ENCODE measurements around the gene DOCK2. TPM values are rescaled to one million over a fixed set of nuclear protein-coding genes. Genes with fewer than 3 reads are reported as not detected.
"Not testable (repeated sequence)": the region's sequence is repeated elsewhere in the genome, so short reads cannot be mapped to it uniquely, and the experiment has no call there.

Gene DOCK2
- total RNA-seq, 1 donor from 2014 or later, result 206 TPM

GRCh38 chr5:169796731-169797130, 159.7 kb downstream of the DOCK2 start:
- peaks cover 26% of the 10 kb centered on the region for H3K4me1 Mint-ChIP-seq
- peak overlapping the region; percentile 77 for H3K27ac Mint-ChIP-seq
- no peaks in the 10 kb centered on the region for H3K9me3 Mint-ChIP-seq
- intact Hi-C loops (cut with micrococcal nuclease), result loop anchor here (1.0 kb wide), 1 partner anchor 9 kb away; no protein-coding TSS in a partner anchor
- no peaks in the 10 kb centered on the region for H3K27me3 Mint-ChIP-seq
- no peak for DNase-seq
- peaks cover 58% of the 10 kb centered on the region for H3K36me3 Mint-ChIP-seq (ENCODE audit: low read depth)
- peak overlapping the region; percentile 24 for H3K4me3 Mint-ChIP-seq

- Mint-ChIP-seq H3K36me3 (ENCODE audit: low read depth) (peaks cover 56% of the 10 kb centered on the region), H3K27ac (no peak overlapping the region), H3K27me3 (no peaks in the 10 kb centered on the region), H3K4me1 (peaks cover 28% of the 10 kb centered on the region), H3K4me3 (no peak overlapping the region), H3K9me3 (no peaks in the 10 kb centered on the region)
- intact Hi-C loops (cut with micrococcal nuclease), result loop anchor here (1.0 kb wide), 1 partner anchor 8 kb away; no protein-coding TSS in a partner anchor
- no peak for DNase-seq
These were observed 160.5 kb downstream of the DOCK2 start for GRCh38 chr5:169797577-169797976.

GRCh38 chr5:169798438-169798837, 161.4 kb downstream of the DOCK2 start:
- no peaks in the 10 kb centered on the region for H3K27me3 Mint-ChIP-seq
- peak overlapping the region; percentile 39 for H3K27ac Mint-ChIP-seq
- no peak for DNase-seq
- intact Hi-C loops (cut with micrococcal nuclease), result no loop called here
- peaks cover 58% of the 10 kb centered on the region for H3K36me3 Mint-ChIP-seq (ENCODE audit: low read depth)
- no peaks in the 10 kb centered on the region for H3K9me3 Mint-ChIP-seq
- H3K4me3 Mint-ChIP-seq, result no peak overlapping the region
- peaks cover 32% of the 10 kb centered on the region for H3K4me1 Mint-ChIP-seq

- H3K36me3 Mint-ChIP-seq (ENCODE audit: low read depth), result peaks cover 58% of the 10 kb centered on the region
- peaks cover 39% of the 10 kb centered on the region for H3K4me1 Mint-ChIP-seq
- no peak for DNase-seq
- H3K27me3 Mint-ChIP-seq, result no peaks in the 10 kb centered on the region
- H3K4me3 Mint-ChIP-seq, result no peak overlapping the region
- intact Hi-C loops (cut with micrococcal nuclease), result no loop called here
- no peak overlapping the region for H3K27ac Mint-ChIP-seq
- H3K9me3 Mint-ChIP-seq, result no peaks in the 10 kb centered on the region
These were observed 162.0 kb downstream of the DOCK2 start for GRCh38 chr5:169798906-169799660.

- Mint-ChIP-seq H3K4me3 (no peak overlapping the region), H3K27me3 (no peaks in the 10 kb centered on the region), H3K4me1 (peaks cover 49% of the 10 kb centered on the region), H3K27ac (peak overlapping the region; percentile 76), H3K36me3 (ENCODE audit: low read depth) (peaks cover 70% of the 10 kb centered on the region), H3K9me3 (no peaks in the 10 kb centered on the region)
- intact Hi-C loops (cut with micrococcal nuclease), result no loop called here
- DNase-seq, result no peak
These were observed 164.3 kb downstream of the DOCK2 start for GRCh38 chr5:169801324-169801777.

GRCh38 chr5:169801781-169802180, 164.7 kb downstream of the DOCK2 start:
- Mint-ChIP-seq H3K36me3 (ENCODE audit: low read depth) (peaks cover 69% of the 10 kb centered on the region), H3K27ac (peak overlapping the region; percentile 76)

GRCh38 chr5:169803077-169803981, 166.3 kb downstream of the DOCK2 start:
- Mint-ChIP-seq H3K27me3 (no peaks in the 10 kb centered on the region), H3K4me1 (peaks cover 39% of the 10 kb centered on the region), H3K36me3 (ENCODE audit: low read depth) (peaks cover 69% of the 10 kb centered on the region), H3K9me3 (no peaks in the 10 kb centered on the region), H3K27ac (peak overlapping the region; percentile 62), H3K4me3 (peak overlapping the region; percentile 22)
- DNase-seq, result no peak
- intact Hi-C loops (cut with micrococcal nuclease), result no loop called here

More at GRCh38 chr5:169801781-169802180, 164.7 kb downstream of the DOCK2 start:
- H3K27me3 Mint-ChIP-seq, result no peaks in the 10 kb centered on the region
- intact Hi-C loops (cut with micrococcal nuclease), result no loop called here
- peaks cover 46% of the 10 kb centered on the region for H3K4me1 Mint-ChIP-seq
- no peak overlapping the region for H3K4me3 Mint-ChIP-seq
- no peaks in the 10 kb centered on the region for H3K9me3 Mint-ChIP-seq
- DNase-seq, result no peak

- Mint-ChIP-seq H3K4me3 (peak overlapping the region; percentile 54), H3K4me1 (peaks cover 41% of the 10 kb centered on the region), H3K27ac (peak overlapping the region; percentile 88), H3K27me3 (no peaks in the 10 kb centered on the region), H3K9me3 (no peaks in the 10 kb centered on the region), H3K36me3 (ENCODE audit: low read depth) (peaks cover 65% of the 10 kb centered on the region)
- DNase-seq, result no peak
- intact Hi-C loops (cut with micrococcal nuclease), result loop anchor here (1.0 to 5.0 kb wide), 6 partner anchors 8 to 526 kb away; partner anchors contain the start of gene DOCK2
These were observed 167.8 kb downstream of the DOCK2 start for GRCh38 chr5:169804861-169805260.

- Mint-ChIP-seq H3K9me3 (no peaks in the 10 kb centered on the region), H3K27ac (peak overlapping the region; percentile 88), H3K4me1 (peaks cover 41% of the 10 kb centered on the region), H3K27me3 (no peaks in the 10 kb centered on the region), H3K36me3 (ENCODE audit: low read depth) (peaks cover 63% of the 10 kb centered on the region), H3K4me3 (peak overlapping the region; percentile 54)
- DNase-seq, result peak; percentile 76
- intact Hi-C loops (cut with micrococcal nuclease), result loop anchor here (1.0 to 5.0 kb wide), 5 partner anchors 8 to 525 kb away; partner anchors contain the start of gene DOCK2
These were observed 168.5 kb downstream of the DOCK2 start for GRCh38 chr5:169805527-169805934.

- Mint-ChIP-seq H3K36me3 (ENCODE audit: low read depth) (peaks cover 67% of the 10 kb centered on the region), H3K9me3 (no peaks in the 10 kb centered on the region), H3K4me1 (peaks cover 41% of the 10 kb centered on the region), H3K27ac (peak overlapping the region; percentile 88), H3K27me3 (no peaks in the 10 kb centered on the region), H3K4me3 (peak overlapping the region; percentile 54)
- no peak for DNase-seq
- intact Hi-C loops (cut with micrococcal nuclease), result loop anchor here (1.0 to 5.0 kb wide), 5 partner anchors 9 to 525 kb away; partner anchors contain the start of gene DOCK2
These were observed 169.0 kb downstream of the DOCK2 start for GRCh38 chr5:169805937-169806700.

- Mint-ChIP-seq H3K4me1 (peaks cover 31% of the 10 kb centered on the region), H3K27me3 (no peaks in the 10 kb centered on the region), H3K9me3 (no peaks in the 10 kb centered on the region), H3K27ac (peak overlapping the region; percentile 29), H3K4me3 (no peak overlapping the region), H3K36me3 (ENCODE audit: low read depth) (peaks cover 69% of the 10 kb centered on the region)
- no peak for DNase-seq
- intact Hi-C loops (cut with micrococcal nuclease), result loop anchor here (5.0 kb wide), 2 partner anchors 151 to 171 kb away; partner anchors contain the start of gene DOCK2
These were observed 171.1 kb downstream of the DOCK2 start for GRCh38 chr5:169808118-169808581.

- DNase-seq, H3K27me3 Mint-ChIP-seq, H3K4me3 Mint-ChIP-seq, H3K27ac Mint-ChIP-seq, H3K9me3 Mint-ChIP-seq: not testable (repeated sequence)
- intact Hi-C loops (cut with micrococcal nuclease), result loop anchor here (5.0 kb wide), 2 partner anchors 152 to 172 kb away; partner anchors contain the start of gene DOCK2
- peaks cover 25% of the 10 kb centered on the region for H3K4me1 Mint-ChIP-seq
- H3K36me3 Mint-ChIP-seq (ENCODE audit: low read depth), result peaks cover 68% of the 10 kb centered on the region
These were observed 171.8 kb downstream of the DOCK2 start for GRCh38 chr5:169808880-169809279.

- DNase-seq, result no peak
- peaks cover 68% of the 10 kb centered on the region for H3K36me3 Mint-ChIP-seq (ENCODE audit: low read depth)
- H3K4me1 Mint-ChIP-seq, result peaks cover 21% of the 10 kb centered on the region
- no peaks in the 10 kb centered on the region for H3K27me3 Mint-ChIP-seq
- H3K9me3 Mint-ChIP-seq, result no peaks in the 10 kb centered on the region
- intact Hi-C loops (cut with micrococcal nuclease), result loop anchor here (5.0 kb wide), 2 partner anchors 152 to 172 kb away; partner anchors contain the start of gene DOCK2
- no peak overlapping the region for H3K4me3 Mint-ChIP-seq
- H3K27ac Mint-ChIP-seq, result peak overlapping the region; percentile 66
These were observed 172.2 kb downstream of the DOCK2 start for GRCh38 chr5:169809281-169809680.
